Mesendoderm (in vitro differentiated cells): ENCODE results near the gene ADAR.

Experiments used
- DNase-seq: peaks from one replicate; pipeline ENCODE4 v3.0.0; 2013
- H2AK5ac ChIP-seq: 2 replicates; pipeline ENCODE4 v1.6.1; 2013; ENCODE audit warnings: low read length, inconsistent platforms
- H2BK120ac ChIP-seq: 2 replicates; pipeline ENCODE4 v1.6.1; 2013; ENCODE audit warnings: low read depth, mild to moderate bottlenecking, low read length, moderate library complexity, mixed read lengths
- H2BK15ac ChIP-seq: replicated peaks from 2 replicates; pipeline ENCODE4 v1.6.1; 2013; ENCODE audit warnings: low read depth, mild to moderate bottlenecking, moderate library complexity
- H2BK5ac ChIP-seq: 2 replicates; pipeline ENCODE4 v1.6.1; 2013; ENCODE audit warnings: low read length, inconsistent platforms
- H3K18ac ChIP-seq: 2 replicates; pipeline ENCODE4 v1.6.1; 2013; ENCODE audit warnings: mild to moderate bottlenecking, low read length, mixed read lengths
- H3K23ac ChIP-seq: one replicate; pipeline ENCODE4 v1.6.1; 2013; ENCODE audit warnings: low read length
- H3K27ac ChIP-seq: 2 replicates; pipeline ENCODE4 v1.5.1; 2013; ENCODE audit warnings: low read depth, mild to moderate bottlenecking, inconsistent platforms, low read length, moderate library complexity
- H3K27me3 ChIP-seq: 2 replicates; pipeline ENCODE4 v1.6.1; 2013; ENCODE audit warnings: low read length, control low read depth, mild to moderate bottlenecking, inconsistent platforms; ENCODE audit not compliant: insufficient read depth, poor library complexity
- H3K36me3 ChIP-seq: 2 replicates; pipeline ENCODE4 v1.6.1; 2013; ENCODE audit warnings: low read length, inconsistent platforms; ENCODE audit not compliant: control insufficient read depth, insufficient read depth
- H3K4ac ChIP-seq: one replicate; pipeline ENCODE4 v1.6.1; 2013; ENCODE audit warnings: low read depth, mild to moderate bottlenecking, low read length, moderate library complexity
- H3K4me1 ChIP-seq: 2 replicates; pipeline ENCODE4 v1.6.1; 2013; ENCODE audit warnings: low read depth, low read length, inconsistent platforms; ENCODE audit not compliant: control insufficient read depth
- H3K4me2 ChIP-seq: 2 replicates; pipeline ENCODE4 v1.6.1; 2013; ENCODE audit warnings: low read length
- H3K4me3 ChIP-seq: 2 replicates; pipeline ENCODE4 v1.5.1; 2013; ENCODE audit warnings: mild to moderate bottlenecking, low read length
- H3K56ac ChIP-seq: one replicate; pipeline ENCODE4 v1.6.1; 2013; ENCODE audit warnings: low read length
- H3K79me1 ChIP-seq: 2 replicates; pipeline ENCODE4 v1.6.1; 2013; ENCODE audit warnings: low read length, inconsistent platforms
- H3K79me2 ChIP-seq: 2 replicates; pipeline ENCODE4 v1.6.1; 2013; ENCODE audit warnings: mild to moderate bottlenecking, low read length; ENCODE audit not compliant: control insufficient read depth, insufficient read depth
- H3K9ac ChIP-seq: 2 replicates; pipeline ENCODE4 v1.6.1; 2013; ENCODE audit warnings: low read length, inconsistent platforms
- H4K5ac ChIP-seq: one replicate; pipeline ENCODE4 v1.6.1; 2013; ENCODE audit warnings: low read length
- H4K8ac ChIP-seq: one replicate; pipeline ENCODE4 v1.6.1; 2013; ENCODE audit warnings: low read depth, mild to moderate bottlenecking, control low read depth, low read length, moderate library complexity
- WGBS: extraction: QIAGEN DNeasy Blood & Tissue Kit; methylation state at CpG from one replicate; pipeline ENCODE4 v1.1.7; 2013; ENCODE audit warnings: low lambda C conversion rate, missing lambda C conversion rate; ENCODE audit not compliant: insufficient coverage; ENCODE audit errors: extremely low coverage; 5-methylcytosine and 5-hydroxymethylcytosine counted together

Gene ADAR

DNA sequence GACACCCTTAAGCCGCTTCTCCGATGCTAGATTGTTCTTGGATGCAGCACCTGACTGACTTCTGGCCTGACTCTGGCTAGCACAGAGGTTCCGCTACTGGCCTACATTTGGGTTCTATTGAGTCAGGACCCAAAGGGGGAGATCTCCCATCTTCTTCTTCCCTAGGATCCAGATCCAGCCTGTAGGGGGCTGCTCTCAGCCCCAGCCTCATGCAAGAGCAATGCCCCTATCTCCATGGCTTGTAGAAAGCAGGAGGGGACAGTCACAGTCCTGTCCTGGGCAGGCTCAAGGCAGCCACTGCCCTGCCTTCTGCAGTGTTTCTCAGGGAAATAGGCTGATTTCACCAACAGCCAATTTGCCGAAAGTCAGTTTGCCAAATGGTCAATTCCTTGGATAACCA is 6.3 kb upstream of the ADAR start:
- no peak overlapping the region for H3K18ac ChIP-seq
- no peak overlapping the region for H2BK5ac ChIP-seq
- no peak overlapping the region for H2BK120ac ChIP-seq
- no CpG with 5 or more reads among the region's 4 CpGs for WGBS
- DNase-seq = peak; percentile 62
- H3K56ac ChIP-seq = no peak overlapping the region
- no peak overlapping the region for H2AK5ac ChIP-seq
- H4K8ac ChIP-seq = no peak overlapping the region
- H3K23ac ChIP-seq = no peak overlapping the region
- H3K4me1 ChIP-seq = peaks cover 29% of the 10 kb centered on the region
- H3K36me3 ChIP-seq = no peaks in the 10 kb centered on the region
- no peak overlapping the region for H3K27ac ChIP-seq
- no peak overlapping the region for H3K4me2 ChIP-seq
- H4K5ac ChIP-seq = no peak overlapping the region
- no peak overlapping the region for H3K4ac ChIP-seq
- no peak overlapping the region for H2BK15ac ChIP-seq
- H3K9ac ChIP-seq = no peak overlapping the region
- peaks cover 30% of the 10 kb centered on the region for H3K79me1 ChIP-seq
- peaks cover 34% of the 10 kb centered on the region for H3K79me2 ChIP-seq
- H3K27me3 ChIP-seq = no peaks in the 10 kb centered on the region
- no peak overlapping the region for H3K4me3 ChIP-seq

DNA sequence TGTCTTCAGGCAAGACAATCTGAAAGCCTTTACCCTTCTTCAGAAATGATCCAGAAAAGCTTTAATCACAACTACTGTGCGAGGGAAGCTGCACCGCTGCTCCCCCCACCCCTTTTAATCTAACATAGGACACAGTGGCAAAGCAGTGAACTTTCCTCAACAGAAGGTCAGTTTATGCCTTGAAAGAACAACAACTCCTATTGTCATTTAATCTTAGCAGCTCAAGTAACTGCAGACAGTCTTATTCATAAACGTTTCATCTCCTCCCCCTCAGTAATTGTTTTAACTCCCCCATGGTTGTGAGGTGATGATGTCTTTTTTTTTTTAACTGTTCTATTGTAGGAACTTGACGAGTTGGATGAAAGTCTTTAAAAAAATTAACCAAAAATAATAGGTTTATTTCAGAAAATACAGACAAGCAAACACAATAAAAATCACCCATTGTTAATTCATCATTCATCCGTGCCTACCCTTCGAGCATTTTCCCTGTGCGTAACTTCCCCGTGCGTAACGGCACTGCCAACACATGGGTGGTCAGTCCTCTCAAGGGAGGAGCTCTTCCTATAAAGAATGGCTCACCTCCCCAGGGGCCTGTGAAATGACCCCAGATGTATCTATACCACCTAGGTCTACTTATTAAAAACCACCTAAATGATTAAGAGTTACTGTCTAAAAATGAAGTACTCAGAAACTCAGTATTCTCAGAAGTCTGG is 3.3 kb upstream of the ADAR start:
- WGBS = no CpG with 5 or more reads among the region's 10 CpGs
- peaks cover 32% of the 10 kb centered on the region for H3K4me1 ChIP-seq
- H2BK5ac ChIP-seq = no peak overlapping the region
- H2AK5ac ChIP-seq = no peak overlapping the region
- H4K8ac ChIP-seq = no peak overlapping the region
- no peaks in the 10 kb centered on the region for H3K36me3 ChIP-seq
- no peak overlapping the region for H4K5ac ChIP-seq
- no peak overlapping the region for H2BK120ac ChIP-seq
- H3K18ac ChIP-seq = no peak overlapping the region
- H3K23ac ChIP-seq = no peak overlapping the region
- H3K27me3 ChIP-seq = no peaks in the 10 kb centered on the region
- H3K9ac ChIP-seq = no peak overlapping the region
- peaks cover 37% of the 10 kb centered on the region for H3K79me2 ChIP-seq
- DNase-seq = peak; percentile 13
- no peak overlapping the region for H2BK15ac ChIP-seq
- peaks cover 25% of the 10 kb centered on the region for H3K79me1 ChIP-seq
- H3K56ac ChIP-seq = no peak overlapping the region
- no peak overlapping the region for H3K4me2 ChIP-seq
- H3K27ac ChIP-seq = peak overlapping the region; percentile 5
- no peak overlapping the region for H3K4ac ChIP-seq
- no peak overlapping the region for H3K4me3 ChIP-seq

DNA sequence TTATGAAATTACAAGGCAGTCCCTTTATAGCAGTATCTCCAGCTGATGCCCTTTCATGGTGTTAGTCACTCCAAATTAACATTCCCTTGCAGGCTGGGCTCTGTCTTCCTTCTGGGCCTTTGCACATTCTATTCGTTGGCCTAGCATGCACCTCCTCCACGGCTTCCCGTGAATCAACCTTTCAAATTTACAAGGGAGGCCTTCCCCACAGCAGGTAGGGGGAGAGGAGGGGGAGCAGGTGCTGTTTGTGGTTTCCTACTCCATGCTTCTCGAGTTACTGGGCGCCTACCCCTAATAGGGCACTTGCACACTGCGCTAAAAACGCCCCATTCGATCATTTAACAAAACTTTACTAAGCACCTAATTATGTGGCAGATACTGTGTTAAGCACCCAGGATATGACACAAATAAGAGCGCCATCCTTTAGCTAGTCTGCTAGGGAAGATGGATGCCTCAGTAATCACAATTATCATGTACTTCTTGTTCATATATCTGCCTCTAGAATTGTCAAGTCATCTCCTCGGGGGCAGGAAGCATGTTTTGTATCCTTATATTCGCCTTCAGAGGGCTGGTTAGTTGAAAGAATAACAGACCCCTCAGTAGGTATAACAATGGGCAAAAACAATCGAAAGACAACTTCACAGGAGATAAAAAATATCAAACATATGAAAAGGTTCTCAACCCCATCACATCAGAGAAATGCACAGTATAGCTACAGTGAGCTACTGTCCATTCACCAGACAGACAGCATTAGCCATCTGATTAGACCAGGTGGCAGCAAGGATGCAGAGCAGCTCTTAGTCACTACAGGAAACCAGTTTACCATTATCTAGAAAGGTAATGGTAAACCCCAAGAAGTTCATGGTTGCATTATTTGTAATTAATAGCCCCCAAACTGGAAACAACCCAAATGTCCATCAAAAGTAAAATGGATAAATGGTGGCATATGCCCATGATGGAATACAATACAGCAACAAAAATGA is 1.7 kb upstream of the ADAR start:
- Histone ChIP-seq H2BK5ac (no peak overlapping the region), H3K18ac (no peak overlapping the region), H3K4ac (no peak overlapping the region), H2BK15ac (no peak overlapping the region), H3K27me3 (no peaks in the 10 kb centered on the region), H3K9ac (no peak overlapping the region), H3K4me2 (no peak overlapping the region), H4K5ac (no peak overlapping the region), H3K56ac (peak overlapping the region; percentile 9), H3K27ac (peak overlapping the region; percentile 75), H3K4me1 (peaks cover 24% of the 10 kb centered on the region), H2BK120ac (no peak overlapping the region), H3K79me2 (peaks cover 45% of the 10 kb centered on the region), H3K79me1 (peaks cover 26% of the 10 kb centered on the region), H3K36me3 (no peaks in the 10 kb centered on the region), H4K8ac (no peak overlapping the region), H3K23ac (no peak overlapping the region), H3K4me3 (no peak overlapping the region), H2AK5ac (no peak overlapping the region)
- WGBS = no CpG with 5 or more reads among the region's 12 CpGs
- DNase-seq = peak; percentile 86

DNA sequence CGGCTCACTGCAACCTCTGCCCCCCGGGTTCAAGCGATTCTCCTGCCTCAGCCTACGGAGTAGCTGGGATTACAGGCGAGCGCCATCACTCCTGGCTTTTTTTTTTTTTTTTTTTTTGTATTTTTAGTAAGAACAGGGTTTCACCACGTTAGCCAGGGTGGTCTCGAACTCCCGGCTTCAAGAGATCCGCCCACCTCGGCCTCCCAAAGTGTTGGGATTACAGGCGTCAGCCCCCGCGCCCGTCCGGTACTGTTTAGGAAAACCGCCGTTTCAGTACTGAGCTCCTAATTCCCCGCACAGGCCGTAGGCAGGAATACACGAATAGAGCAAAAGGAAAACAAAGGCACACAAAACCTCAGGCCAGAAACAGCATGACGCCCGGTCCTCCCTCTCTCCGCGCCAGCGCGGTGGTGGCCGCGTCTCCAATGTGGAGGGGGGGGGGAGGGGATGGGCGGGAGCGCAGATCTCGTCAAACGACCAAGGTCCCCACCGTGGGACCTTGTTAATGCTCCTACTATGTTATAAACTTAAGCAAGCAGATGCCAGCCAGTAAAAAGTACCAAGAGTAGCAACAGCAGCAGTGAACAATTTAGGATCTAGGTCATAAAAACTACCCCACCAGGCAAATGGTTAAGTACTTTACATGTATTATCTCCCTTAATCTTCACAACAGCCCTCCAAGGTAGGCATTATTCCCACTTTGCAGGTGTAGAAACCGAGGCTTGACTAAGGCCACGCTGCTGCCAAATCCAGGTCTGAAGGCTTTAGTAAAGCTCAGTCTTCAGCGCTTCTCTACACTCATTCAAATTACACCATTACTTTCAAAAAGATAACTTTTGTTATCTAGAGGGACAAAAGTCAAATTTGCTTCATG is 648 bp upstream of the ADAR start:
- Histone ChIP-seq H3K4me1 (peaks cover 23% of the 10 kb centered on the region), H3K4me2 (peak overlapping the region; percentile 25), H4K5ac (no peak overlapping the region), H3K27ac (peak overlapping the region; percentile 84), H3K79me1 (peaks cover 25% of the 10 kb centered on the region), H3K4me3 (no peak overlapping the region), H3K79me2 (peaks cover 49% of the 10 kb centered on the region), H2BK120ac (no peak overlapping the region), H3K36me3 (no peaks in the 10 kb centered on the region), H3K27me3 (no peaks in the 10 kb centered on the region), H3K56ac (peak overlapping the region; percentile 99), H3K4ac (peak overlapping the region; percentile 77), H3K18ac (peak overlapping the region; percentile 47), H2BK15ac (no peak overlapping the region), H3K9ac (peak overlapping the region; percentile 90), H3K23ac (no peak overlapping the region), H2AK5ac (no peak overlapping the region), H4K8ac (peak overlapping the region; percentile 91), H2BK5ac (no peak overlapping the region)
- DNase-seq = peak; percentile 90
- WGBS = no CpG with 5 or more reads among the region's 37 CpGs

DNA sequence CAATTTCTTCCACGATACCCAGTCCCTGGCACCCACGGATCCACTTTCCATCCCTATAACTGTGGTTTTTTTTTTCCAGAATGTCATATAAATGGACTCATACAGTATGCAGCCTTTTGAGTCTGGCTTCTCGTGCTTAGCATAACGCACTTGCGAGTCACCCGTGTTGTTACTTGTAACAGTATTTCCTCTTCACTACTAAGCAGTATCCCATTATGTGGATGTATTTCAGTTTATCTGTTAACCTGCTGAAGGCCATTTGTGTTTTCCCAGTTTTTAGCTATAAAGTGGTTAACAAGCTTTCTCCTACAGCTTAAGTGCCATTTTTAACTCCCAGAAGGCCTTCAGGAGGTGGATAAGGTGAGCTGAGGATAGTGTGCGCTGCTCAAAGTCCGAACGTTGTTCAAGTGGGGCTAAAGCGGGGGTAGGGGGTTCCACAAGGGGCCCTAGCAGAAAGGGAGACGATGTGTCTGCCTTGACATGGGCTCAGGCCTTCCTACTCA is 829 bp downstream of the ADAR start:
- no CpG with 5 or more reads among the region's 11 CpGs for WGBS
- Histone ChIP-seq H3K27ac (peak overlapping the region; percentile 84), H3K23ac (no peak overlapping the region), H2AK5ac (no peak overlapping the region), H4K5ac (no peak overlapping the region), H3K4me3 (peak overlapping the region; percentile 87), H3K79me2 (peaks cover 59% of the 10 kb centered on the region), H3K56ac (peak overlapping the region; percentile 99), H4K8ac (no peak overlapping the region), H3K4ac (peak overlapping the region; percentile 1), H3K4me2 (peak overlapping the region; percentile 89), H3K27me3 (no peaks in the 10 kb centered on the region), H3K18ac (peak overlapping the region; percentile 47), H2BK120ac (no peak overlapping the region), H2BK15ac (no peak overlapping the region), H3K36me3 (no peaks in the 10 kb centered on the region), H3K9ac (peak overlapping the region; percentile 90), H2BK5ac (peak overlapping the region; percentile 85), H3K4me1 (peaks cover 23% of the 10 kb centered on the region), H3K79me1 (peaks cover 31% of the 10 kb centered on the region)
- DNase-seq = peak; percentile 43
